Liver (tissue), 9 donors: ENCODE data around the gene NTM. TPM values are rescaled to one million over a fixed set of nuclear protein-coding genes. Genes with fewer than 3 reads are reported as not detected.

Source experiments
- DNase-seq: peaks from one replicate; pipeline ENCODE4 v3.0.0-alpha.2; 2017; ENCODE audit warnings: low spot score
- H3K27ac ChIP-seq, 2 donors: one replicate each; pipeline ENCODE4 v1.7.0; 2013; ENCODE audit warnings: inconsistent platforms in 2 of 2, low read length in 2 of 2, control low read depth in 1 of 2, low read depth in 1 of 2, mild to moderate bottlenecking in 1 of 2
- H3K27me3 ChIP-seq, 4 donors: one replicate each; pipeline versions ENCODE4 v1.6.1 to v1.7.0; 2013; ENCODE audit warnings: low read length in 3 of 4, inconsistent platforms in 1 of 4, mild to moderate bottlenecking in 1 of 4, moderate library complexity in 1 of 4; ENCODE audit not compliant: control insufficient read depth in 4 of 4, insufficient read depth in 4 of 4
- H3K36me3 ChIP-seq, 4 donors: one replicate each; pipeline versions ENCODE4 v1.6.1 to v1.7.0; 2013; ENCODE audit warnings: low read length in 3 of 4, mild to moderate bottlenecking in 3 of 4, low read depth in 1 of 4, moderate library complexity in 1 of 4; ENCODE audit not compliant: control insufficient read depth in 4 of 4, insufficient read depth in 3 of 4
- H3K4me1 ChIP-seq, 4 donors: one replicate each; pipeline versions ENCODE4 v1.6.1 to v1.7.0; 2013; ENCODE audit warnings: low read length in 3 of 4, mild to moderate bottlenecking in 3 of 4, moderate library complexity in 1 of 4; ENCODE audit not compliant: control insufficient read depth in 4 of 4, insufficient read depth in 4 of 4
- H3K4me3 ChIP-seq, 3 donors: one replicate each; pipeline versions ENCODE4 v1.6.1 to v1.7.0; 2013; ENCODE audit warnings: low read length in 3 of 3, control low read depth in 1 of 3, low read depth in 1 of 3, mild to moderate bottlenecking in 1 of 3
- H3K9ac ChIP-seq, 2 donors: one replicate each; pipeline ENCODE4 v1.7.0; 2013; ENCODE audit warnings: low read length in 2 of 2, mild to moderate bottlenecking in 2 of 2, moderate library complexity in 2 of 2, control low read depth in 1 of 2, low read depth in 1 of 2
- H3K9me3 ChIP-seq, 4 donors: one replicate each; pipeline versions ENCODE4 v1.6.1 to v1.7.0; 2013; ENCODE audit warnings: low read length in 3 of 4; ENCODE audit not compliant: control insufficient read depth in 4 of 4
- ATF3 ChIP-seq: IDR thresholded peaks from 2 replicates; pipeline ENCODE4 v1.6.1; 2016; ENCODE audit warnings: antibody characterized with exemption
- FOXA1 ChIP-seq: IDR thresholded peaks from 2 replicates; pipeline ENCODE4 v1.6.1; 2016; ENCODE audit warnings: antibody characterized with exemption
- FOXA2 ChIP-seq: IDR thresholded peaks from 2 replicates; pipeline ENCODE4 v1.6.1; 2016; ENCODE audit warnings: antibody characterized with exemption
- GABPA ChIP-seq, 2 donors: IDR thresholded peaks in 1 of 2; conservative IDR thresholded peaks in 1 of 2; 2 replicates each; pipeline ENCODE4 v1.6.1; 2016; ENCODE audit warnings: antibody characterized with exemption in 2 of 2, mild to moderate bottlenecking in 1 of 2, moderate library complexity in 1 of 2
- HNF4A ChIP-seq, 2 donors: conservative IDR thresholded peaks; 2 replicates each; pipeline ENCODE4 v1.6.1; 2016; ENCODE audit warnings: antibody characterized with exemption in 2 of 2, mild to moderate bottlenecking in 2 of 2
- HNF4G ChIP-seq: IDR thresholded peaks from 2 replicates; pipeline ENCODE4 v1.6.1; 2016; ENCODE audit warnings: antibody characterized with exemption
- JUND ChIP-seq, 2 donors: IDR thresholded peaks; 2 replicates each; pipeline ENCODE4 v1.6.1; 2016; ENCODE audit warnings: antibody characterized with exemption in 2 of 2
- NR2F2 ChIP-seq: IDR thresholded peaks from 2 replicates; pipeline ENCODE4 v1.6.1; 2016; ENCODE audit warnings: antibody characterized with exemption
- RAD21 ChIP-seq, 2 donors: IDR thresholded peaks; 2 replicates each; pipeline ENCODE4 v1.6.1; 2016; ENCODE audit warnings: antibody characterized with exemption in 2 of 2, mild to moderate bottlenecking in 2 of 2
- RXRA ChIP-seq, 2 donors: IDR thresholded peaks; 2 replicates each; pipeline ENCODE4 v1.6.1; 2017 to 2018; ENCODE audit warnings: antibody characterized with exemption in 2 of 2, mild to moderate bottlenecking in 1 of 2
- SP1 ChIP-seq: IDR thresholded peaks from 2 replicates; pipeline ENCODE4 v1.6.1; 2018; ENCODE audit warnings: antibody characterized with exemption, mild to moderate bottlenecking
- TAF1 ChIP-seq: conservative IDR thresholded peaks from 2 replicates; pipeline ENCODE4 v1.6.1; 2016; ENCODE audit warnings: antibody characterized with exemption, mild to moderate bottlenecking
- YY1 ChIP-seq: IDR thresholded peaks from 2 replicates; pipeline ENCODE4 v1.6.1; 2016; ENCODE audit warnings: antibody characterized with exemption, mild to moderate bottlenecking
- WGBS: extraction: QIAGEN DNeasy Blood & Tissue Kit; methylation state at CpG from one replicate; pipeline ENCODE4 v1.1.7; 2013; 5-methylcytosine and 5-hydroxymethylcytosine counted together
- polyA plus RNA-seq, 2 donors: library from polyadenylated mRNA; stranded (reverse) in 1 of 2; unstranded in 1 of 2; fragments of 200-250 nt in 1 of 2; fragments of >200 nt in 1 of 2; fragmentation: Nextera tagmentation in 1 of 2; extraction: Ambion mirVana in 1 of 2; gene quantifications; one replicate each; pipeline versions ENCODE4 v1.2.1 to v1.2.3, GENCODE V29; 2013 to 2015
- total RNA-seq, 2 donors: library from RNA; depleted of rRNA; stranded (reverse); fragments of >200 nt; gene quantifications; one replicate each; pipeline ENCODE4 v1.2.3, GENCODE V29; 2014
- TF ChIP-seq, protein P1 (sequence below): IDR thresholded peaks from 2 replicates; pipeline ENCODE4 v1.6.1; 2016; ENCODE audit warnings: antibody characterized with exemption
- TF ChIP-seq, protein P2 (sequence below): fragments of 150-350 bp; IDR thresholded peaks from 2 replicates; pipeline ENCODE4 v1.5.1; 2017; ENCODE audit warnings: improper control_type of control experiment, low read depth, low read length; ENCODE audit not compliant: missing input control
- TF ChIP-seq, protein P3 (sequence below): IDR thresholded peaks from 2 replicates; pipeline ENCODE4 v1.6.1; 2016; ENCODE audit warnings: antibody characterized with exemption, mild to moderate bottlenecking
- TF ChIP-seq, protein P4 (sequence below): IDR thresholded peaks from 2 replicates; pipeline ENCODE4 v1.6.1; 2016; ENCODE audit warnings: antibody characterized with exemption
- donor health status: healthy.
- donor health status: healthy.
- donor health status: healthy.
- donor health status: healthy.
- donor health status: healthy.

Gene NTM
- total and polyA plus RNA-seq, 4 donors: 0.08 to 1.1 (median 0.08) TPM; not detected in 1

DNA sequence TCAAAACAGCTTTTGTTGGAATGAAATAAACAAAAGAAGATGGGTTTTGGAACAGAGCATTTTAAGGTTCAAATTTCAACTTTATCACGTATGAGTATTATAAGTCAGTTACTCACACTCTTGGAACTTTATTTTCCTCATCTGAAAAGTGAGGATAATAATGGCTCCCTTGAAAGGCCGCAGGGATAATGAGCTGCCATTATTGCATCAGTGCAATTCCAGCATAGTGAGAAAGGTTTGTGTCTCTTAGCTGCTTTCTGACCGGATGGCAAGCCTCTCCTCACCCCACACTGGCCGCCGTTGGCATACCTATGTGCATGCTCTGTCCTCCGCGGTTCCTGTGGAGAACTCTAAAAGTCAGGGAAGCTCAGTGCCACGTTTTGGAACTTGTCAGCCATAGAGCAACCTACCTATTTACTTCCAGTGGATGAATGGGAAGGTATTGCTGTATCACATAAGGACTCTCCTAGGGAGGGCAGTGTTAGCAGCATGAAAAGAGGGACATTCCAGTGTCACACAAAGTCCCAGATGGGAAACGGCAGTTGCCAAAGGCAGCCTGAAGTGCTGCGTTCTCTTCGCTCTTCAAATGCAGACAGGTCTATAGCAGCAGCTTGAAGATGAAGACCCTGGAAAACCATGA is 368.9 kb downstream of the NTM start (continued):
- TF ChIP-seq YY1 (no peak), NR2F2 (no peak), FOXA2 (no peak)
- TF ChIP-seq, protein P1, sequence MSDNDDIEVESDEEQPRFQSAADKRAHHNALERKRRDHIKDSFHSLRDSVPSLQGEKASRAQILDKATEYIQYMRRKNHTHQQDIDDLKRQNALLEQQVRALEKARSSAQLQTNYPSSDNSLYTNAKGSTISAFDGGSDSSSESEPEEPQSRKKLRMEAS: no peak

GRCh38 chr11:131744847-131745246 is 374.4 kb downstream of the NTM start:
- no peaks in the 10 kb centered on the region for H3K9me3 ChIP-seq
- DNase-seq: no peak
- H3K27me3 ChIP-seq: peaks cover 0 to 5% (median 0%) of the 10 kb centered on the region in 4 donors
- H3K4me3 ChIP-seq: no peak overlapping the region
- 78% methylated on average over 8 of the region's 8 CpGs for WGBS
- H3K36me3 ChIP-seq: no peaks in the 10 kb centered on the region
- H3K27ac ChIP-seq: no peak overlapping the region
- no peaks in the 10 kb centered on the region for H3K4me1 ChIP-seq
- H3K9ac ChIP-seq: no peak overlapping the region
- TF ChIP-seq HNF4A (conservative IDR thresholded peaks at IDR 0.05) (no peak), RAD21 (IDR thresholded peaks at IDR 0.05) (no peak), YY1 (no peak), GABPA (IDR thresholded peaks at IDR 0.05 in 1 of 2, conservative IDR thresholded peaks at IDR 0.05 in 1 of 2) (no peak), SP1 (no peak), TAF1 (no peak), JUND (IDR thresholded peaks at IDR 0.05) (no peak)
- TF ChIP-seq, protein P1: no peak

GRCh38 chr11:131745405-131745804 is 375.0 kb downstream of the NTM start:
- Histone ChIP-seq H3K4me1 (no peaks in the 10 kb centered on the region), H3K36me3 (no peaks in the 10 kb centered on the region), H3K4me3 (no peak overlapping the region), H3K27ac (no peak overlapping the region), H3K9me3 (no peaks in the 10 kb centered on the region), H3K27me3 (peaks cover 0 to 5% (median 0%) of the 10 kb centered on the region in 4 donors), H3K9ac (no peak overlapping the region)
- WGBS: 58% methylated on average over 6 of the region's 6 CpGs
- TF ChIP-seq, protein P2, sequence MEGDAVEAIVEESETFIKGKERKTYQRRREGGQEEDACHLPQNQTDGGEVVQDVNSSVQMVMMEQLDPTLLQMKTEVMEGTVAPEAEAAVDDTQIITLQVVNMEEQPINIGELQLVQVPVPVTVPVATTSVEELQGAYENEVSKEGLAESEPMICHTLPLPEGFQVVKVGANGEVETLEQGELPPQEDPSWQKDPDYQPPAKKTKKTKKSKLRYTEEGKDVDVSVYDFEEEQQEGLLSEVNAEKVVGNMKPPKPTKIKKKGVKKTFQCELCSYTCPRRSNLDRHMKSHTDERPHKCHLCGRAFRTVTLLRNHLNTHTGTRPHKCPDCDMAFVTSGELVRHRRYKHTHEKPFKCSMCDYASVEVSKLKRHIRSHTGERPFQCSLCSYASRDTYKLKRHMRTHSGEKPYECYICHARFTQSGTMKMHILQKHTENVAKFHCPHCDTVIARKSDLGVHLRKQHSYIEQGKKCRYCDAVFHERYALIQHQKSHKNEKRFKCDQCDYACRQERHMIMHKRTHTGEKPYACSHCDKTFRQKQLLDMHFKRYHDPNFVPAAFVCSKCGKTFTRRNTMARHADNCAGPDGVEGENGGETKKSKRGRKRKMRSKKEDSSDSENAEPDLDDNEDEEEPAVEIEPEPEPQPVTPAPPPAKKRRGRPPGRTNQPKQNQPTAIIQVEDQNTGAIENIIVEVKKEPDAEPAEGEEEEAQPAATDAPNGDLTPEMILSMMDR: no peak
- TF ChIP-seq HNF4G (no peak), HNF4A (conservative IDR thresholded peaks at IDR 0.05) (no peak), JUND (IDR thresholded peaks at IDR 0.05) (no peak), ATF3 (no peak), RAD21 (IDR thresholded peaks at IDR 0.05) (no peak), RXRA (IDR thresholded peaks at IDR 0.05) (no peak), FOXA1 (no peak), YY1 (no peak), SP1 (no peak), TAF1 (no peak), FOXA2 (no peak)
- TF ChIP-seq, protein P1: no peak
- TF ChIP-seq, protein P3, sequence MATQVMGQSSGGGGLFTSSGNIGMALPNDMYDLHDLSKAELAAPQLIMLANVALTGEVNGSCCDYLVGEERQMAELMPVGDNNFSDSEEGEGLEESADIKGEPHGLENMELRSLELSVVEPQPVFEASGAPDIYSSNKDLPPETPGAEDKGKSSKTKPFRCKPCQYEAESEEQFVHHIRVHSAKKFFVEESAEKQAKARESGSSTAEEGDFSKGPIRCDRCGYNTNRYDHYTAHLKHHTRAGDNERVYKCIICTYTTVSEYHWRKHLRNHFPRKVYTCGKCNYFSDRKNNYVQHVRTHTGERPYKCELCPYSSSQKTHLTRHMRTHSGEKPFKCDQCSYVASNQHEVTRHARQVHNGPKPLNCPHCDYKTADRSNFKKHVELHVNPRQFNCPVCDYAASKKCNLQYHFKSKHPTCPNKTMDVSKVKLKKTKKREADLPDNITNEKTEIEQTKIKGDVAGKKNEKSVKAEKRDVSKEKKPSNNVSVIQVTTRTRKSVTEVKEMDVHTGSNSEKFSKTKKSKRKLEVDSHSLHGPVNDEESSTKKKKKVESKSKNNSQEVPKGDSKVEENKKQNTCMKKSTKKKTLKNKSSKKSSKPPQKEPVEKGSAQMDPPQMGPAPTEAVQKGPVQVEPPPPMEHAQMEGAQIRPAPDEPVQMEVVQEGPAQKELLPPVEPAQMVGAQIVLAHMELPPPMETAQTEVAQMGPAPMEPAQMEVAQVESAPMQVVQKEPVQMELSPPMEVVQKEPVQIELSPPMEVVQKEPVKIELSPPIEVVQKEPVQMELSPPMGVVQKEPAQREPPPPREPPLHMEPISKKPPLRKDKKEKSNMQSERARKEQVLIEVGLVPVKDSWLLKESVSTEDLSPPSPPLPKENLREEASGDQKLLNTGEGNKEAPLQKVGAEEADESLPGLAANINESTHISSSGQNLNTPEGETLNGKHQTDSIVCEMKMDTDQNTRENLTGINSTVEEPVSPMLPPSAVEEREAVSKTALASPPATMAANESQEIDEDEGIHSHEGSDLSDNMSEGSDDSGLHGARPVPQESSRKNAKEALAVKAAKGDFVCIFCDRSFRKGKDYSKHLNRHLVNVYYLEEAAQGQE: no peak
- TF ChIP-seq, protein P4, sequence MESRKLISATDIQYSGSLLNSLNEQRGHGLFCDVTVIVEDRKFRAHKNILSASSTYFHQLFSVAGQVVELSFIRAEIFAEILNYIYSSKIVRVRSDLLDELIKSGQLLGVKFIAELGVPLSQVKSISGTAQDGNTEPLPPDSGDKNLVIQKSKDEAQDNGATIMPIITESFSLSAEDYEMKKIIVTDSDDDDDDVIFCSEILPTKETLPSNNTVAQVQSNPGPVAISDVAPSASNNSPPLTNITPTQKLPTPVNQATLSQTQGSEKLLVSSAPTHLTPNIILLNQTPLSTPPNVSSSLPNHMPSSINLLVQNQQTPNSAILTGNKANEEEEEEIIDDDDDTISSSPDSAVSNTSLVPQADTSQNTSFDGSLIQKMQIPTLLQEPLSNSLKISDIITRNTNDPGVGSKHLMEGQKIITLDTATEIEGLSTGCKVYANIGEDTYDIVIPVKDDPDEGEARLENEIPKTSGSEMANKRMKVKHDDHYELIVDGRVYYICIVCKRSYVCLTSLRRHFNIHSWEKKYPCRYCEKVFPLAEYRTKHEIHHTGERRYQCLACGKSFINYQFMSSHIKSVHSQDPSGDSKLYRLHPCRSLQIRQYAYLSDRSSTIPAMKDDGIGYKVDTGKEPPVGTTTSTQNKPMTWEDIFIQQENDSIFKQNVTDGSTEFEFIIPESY: no peak
- no peak for DNase-seq
